DOHH2 (cell line): Measurements from ENCODE around the gene L1CAM.

Experiments
- H3F3A ChIP-seq: fragments of 200-600 bp; sonication (generic), shearing (Covaris generic); 2 replicates; pipeline ENCODE4 v1.6.0; 2016; ENCODE audit warnings: antibody characterized with exemption, mild to moderate bottlenecking; ENCODE audit not compliant: control insufficient read depth, insufficient read depth
- H3K27ac ChIP-seq: fragments of 200-600 bp; sonication (generic); 2 replicates; pipeline ENCODE4 v1.5.1; 2014; ENCODE audit warnings: low read depth, mild to moderate bottlenecking, low read length, moderate library complexity
- H3K27me3 ChIP-seq: fragments of 200-600 bp; sonication (generic); 2 replicates; pipeline ENCODE4 v1.6.1; 2014; ENCODE audit warnings: mild to moderate bottlenecking, low read length, mixed read lengths; ENCODE audit not compliant: control insufficient read depth
- H3K36me3 ChIP-seq: fragments of 200-600 bp; sonication (generic); 2 replicates; pipeline ENCODE4 v1.6.1; 2014; ENCODE audit warnings: mild to moderate bottlenecking, low read length, moderate library complexity, mixed read lengths; ENCODE audit not compliant: control insufficient read depth
- H3K4me1 ChIP-seq: fragments of 200-600 bp; sonication (generic); 2 replicates; pipeline ENCODE4 v1.6.1; 2014; ENCODE audit warnings: mild to moderate bottlenecking, low read length, mixed read lengths; ENCODE audit not compliant: control insufficient read depth
- H3K4me2 ChIP-seq: fragments of 200-600 bp; sonication (generic); 2 replicates; pipeline ENCODE4 v1.6.0; 2014; ENCODE audit warnings: mild to moderate bottlenecking, low read length, moderate library complexity
- H3K4me3 ChIP-seq: fragments of 200-600 bp; sonication (generic); 2 replicates; pipeline ENCODE4 v1.5.1; 2014; ENCODE audit warnings: mild to moderate bottlenecking, low read length, mixed read lengths
- H3K79me2 ChIP-seq: fragments of 200-600 bp; sonication (generic); 2 replicates; pipeline ENCODE4 v1.6.1; 2014; ENCODE audit warnings: mild to moderate bottlenecking, low read length, mixed read lengths; ENCODE audit not compliant: control insufficient read depth
- H3K9me2 ChIP-seq: fragments of 200-600 bp; sonication (generic); replicated peaks from 2 replicates; pipeline ENCODE4 v1.6.1; 2014; ENCODE audit warnings: mild to moderate bottlenecking, low read length, mixed read lengths; ENCODE audit not compliant: control insufficient read depth
- H3K9me3 ChIP-seq: fragments of 200-600 bp; sonication (generic); 2 replicates; pipeline ENCODE4 v1.6.1; 2014; ENCODE audit warnings: antibody characterized with exemption, low read length, mixed read lengths; ENCODE audit not compliant: control insufficient read depth, insufficient read depth
- H4K20me1 ChIP-seq: fragments of 200-600 bp; sonication (generic); 2 replicates; pipeline ENCODE4 v1.6.0; 2014; ENCODE audit warnings: low read depth, mild to moderate bottlenecking, antibody characterized with exemption, low read length, moderate library complexity; ENCODE audit not compliant: control insufficient read depth, insufficient read depth
- EZH2phosphoT487 ChIP-seq: fragments of 200-600 bp; sonication (generic); IDR thresholded peaks from 2 replicates; pipeline ENCODE4 v1.6.1; 2017; ENCODE audit warnings: borderline replicate concordance, mild to moderate bottlenecking, antibody characterized with exemption, low read length, moderate library complexity, mixed read lengths
- TF ChIP-seq, protein P1 (sequence below): fragments of 200-600 bp; sonication (generic); IDR thresholded peaks from one replicate; pipeline ENCODE4 v1.5.1; 2014; ENCODE audit warnings: antibody characterized with exemption, mild to moderate bottlenecking, low read depth, low read length; ENCODE audit not compliant: poor library complexity, severe bottlenecking

Gene L1CAM

DNA sequence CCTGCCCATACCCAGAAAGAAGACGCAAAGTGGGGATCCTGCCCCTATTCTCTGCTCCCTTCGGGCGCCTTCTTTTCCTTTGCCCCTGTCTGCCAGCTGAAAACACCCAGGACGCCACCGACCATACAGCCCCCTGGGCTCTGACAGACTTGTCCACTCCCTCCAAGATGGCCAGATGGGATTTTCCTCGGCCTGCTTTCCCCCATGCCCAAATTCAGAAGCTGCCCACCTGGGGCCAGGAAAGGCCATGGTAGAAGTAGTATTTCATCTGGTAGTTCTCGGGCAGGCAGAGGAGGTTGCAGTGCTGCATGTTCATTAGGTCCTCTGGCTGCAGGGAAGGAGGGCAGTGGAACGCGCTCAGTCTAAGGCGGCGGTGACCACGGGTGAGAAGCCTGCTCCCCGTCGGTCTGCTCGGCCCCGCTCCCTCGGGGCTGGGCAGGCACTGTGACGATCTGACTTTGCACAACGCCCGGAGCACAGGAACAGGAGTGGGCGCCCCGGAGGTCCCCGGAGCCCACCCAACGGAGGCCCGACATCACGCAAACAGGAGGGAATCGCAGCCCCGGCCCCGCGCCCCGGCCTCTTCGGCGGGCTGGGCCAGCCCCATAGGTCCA lies 48.3 kb upstream of the L1CAM start:
- Histone ChIP-seq H3K4me1 (peaks cover 16% of the 10 kb centered on the region), H3K36me3 (peaks cover 34% of the 10 kb centered on the region), H4K20me1 (no peaks in the 10 kb centered on the region), H3K27ac (peak overlapping the region; percentile 47), H3K27me3 (no peaks in the 10 kb centered on the region), H3F3A (no peaks in the 10 kb centered on the region), H3K9me2 (no peaks in the 10 kb centered on the region), H3K79me2 (peaks cover 29% of the 10 kb centered on the region), H3K9me3 (no peaks in the 10 kb centered on the region), H3K4me3 (peak overlapping the region; percentile 83), H3K4me2 (peak overlapping the region; percentile 81)
- TF ChIP-seq, protein P1, sequence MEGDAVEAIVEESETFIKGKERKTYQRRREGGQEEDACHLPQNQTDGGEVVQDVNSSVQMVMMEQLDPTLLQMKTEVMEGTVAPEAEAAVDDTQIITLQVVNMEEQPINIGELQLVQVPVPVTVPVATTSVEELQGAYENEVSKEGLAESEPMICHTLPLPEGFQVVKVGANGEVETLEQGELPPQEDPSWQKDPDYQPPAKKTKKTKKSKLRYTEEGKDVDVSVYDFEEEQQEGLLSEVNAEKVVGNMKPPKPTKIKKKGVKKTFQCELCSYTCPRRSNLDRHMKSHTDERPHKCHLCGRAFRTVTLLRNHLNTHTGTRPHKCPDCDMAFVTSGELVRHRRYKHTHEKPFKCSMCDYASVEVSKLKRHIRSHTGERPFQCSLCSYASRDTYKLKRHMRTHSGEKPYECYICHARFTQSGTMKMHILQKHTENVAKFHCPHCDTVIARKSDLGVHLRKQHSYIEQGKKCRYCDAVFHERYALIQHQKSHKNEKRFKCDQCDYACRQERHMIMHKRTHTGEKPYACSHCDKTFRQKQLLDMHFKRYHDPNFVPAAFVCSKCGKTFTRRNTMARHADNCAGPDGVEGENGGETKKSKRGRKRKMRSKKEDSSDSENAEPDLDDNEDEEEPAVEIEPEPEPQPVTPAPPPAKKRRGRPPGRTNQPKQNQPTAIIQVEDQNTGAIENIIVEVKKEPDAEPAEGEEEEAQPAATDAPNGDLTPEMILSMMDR = no peak
- TF ChIP-seq EZH2phosphoT487 = no peak

- H4K20me1 ChIP-seq = no peaks in the 10 kb centered on the region
- no peaks in the 10 kb centered on the region for H3K27me3 ChIP-seq
- H3F3A ChIP-seq = 0 out of 2 replicates have a peak, but pooled peaks cover 2% of the 10 kb centered on the region
- H3K4me3 ChIP-seq = peak overlapping the region; percentile 83
- H3K36me3 ChIP-seq = peaks cover 35% of the 10 kb centered on the region
- H3K9me2 ChIP-seq = no peaks in the 10 kb centered on the region
- TF ChIP-seq, protein P1 = no peak
- TF ChIP-seq EZH2phosphoT487 = no peak
- H3K27ac ChIP-seq = peak overlapping the region; percentile 47; the same call in 1 of the 2 replicates
- peaks cover 29% of the 10 kb centered on the region for H3K79me2 ChIP-seq
- H3K9me3 ChIP-seq = no peaks in the 10 kb centered on the region
- peak overlapping the region; percentile 81 for H3K4me2 ChIP-seq
- peaks cover 20% of the 10 kb centered on the region for H3K4me1 ChIP-seq
These were observed 47.8 kb upstream of the L1CAM start for GRCh38 chrX:153933748-153934147.

DNA sequence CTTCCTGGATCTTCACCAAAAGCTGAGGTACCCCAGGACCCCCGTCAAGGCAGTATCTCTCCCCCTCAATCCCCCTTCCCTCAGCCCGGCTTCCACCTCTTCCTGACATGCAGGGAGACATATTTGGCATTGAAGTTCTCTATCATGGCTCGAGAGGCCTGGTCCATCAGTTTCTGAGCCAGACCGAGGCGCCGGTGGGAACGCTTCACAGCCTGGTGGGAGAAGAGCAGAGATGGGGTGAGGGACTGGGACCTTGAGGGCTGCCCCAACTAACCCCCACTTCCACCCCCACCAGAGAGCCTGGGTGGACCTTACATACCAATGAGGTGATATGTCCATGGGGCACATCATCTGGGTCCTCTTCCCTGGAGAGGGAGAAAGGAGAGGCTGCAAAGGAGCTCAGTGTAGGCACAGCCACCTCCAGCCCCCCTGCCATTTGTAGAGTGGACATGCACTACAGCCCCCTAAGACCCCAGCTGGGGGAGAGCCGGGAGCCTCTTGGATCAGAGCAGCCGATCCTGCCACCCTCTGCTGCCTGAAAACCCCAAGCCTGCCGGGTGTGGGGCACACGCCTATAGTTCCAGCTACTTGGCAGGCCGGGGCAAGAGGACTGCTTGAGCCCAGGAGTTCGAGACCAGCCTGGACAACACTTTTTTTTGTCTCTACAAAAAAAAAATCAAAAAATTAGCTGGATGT lies 46.4 kb upstream of the L1CAM start:
- Histone ChIP-seq H3K27me3 (no peaks in the 10 kb centered on the region), H3K4me1 (peaks cover 23% of the 10 kb centered on the region), H3F3A (peaks cover 7% of the 10 kb centered on the region; the same call in 1 of the 2 replicates), H3K79me2 (peaks cover 29% of the 10 kb centered on the region), H3K9me2 (no peaks in the 10 kb centered on the region), H3K9me3 (no peaks in the 10 kb centered on the region), H3K36me3 (peaks cover 40% of the 10 kb centered on the region), H3K27ac (no peak overlapping the region), H3K4me3 (no peak overlapping the region), H3K4me2 (no peak overlapping the region), H4K20me1 (no peaks in the 10 kb centered on the region)
- TF ChIP-seq, protein P1 = no peak
- no peak for TF ChIP-seq EZH2phosphoT487
